Epithelial cell of proximal tubule (primary cell): ENCODE measurements around the gene ADAMTS3. TPM values are rescaled to one million over a fixed set of nuclear protein-coding genes. Genes with fewer than 3 reads are reported as not detected.

Experiments used
- DNase-seq: peaks from one replicate; pipeline ENCODE4 v3.0.0-alpha.2; 2011; ENCODE audit warnings: low read depth
- H3K4me3 ChIP-seq: 2 replicates; pipeline ENCODE4 v1.5.1; 2011; ENCODE audit warnings: low read depth, mild to moderate bottlenecking, low read length
- CTCF ChIP-seq: conservative IDR thresholded peaks from 2 replicates; pipeline ENCODE4 v1.5.1; 2012; ENCODE audit warnings: low read depth, mild to moderate bottlenecking, low read length
- total RNA-seq: library from RNA; depleted of rRNA; stranded (reverse); fragments of >200 nt; gene quantifications from 2 replicates; pipeline ENCODE4 v1.2.3, GENCODE V29; 2015

Gene ADAMTS3
- total RNA-seq, 1 donor from 2014 or later, result 4.7 TPM

- TF ChIP-seq CTCF, result no peak
- no peak for DNase-seq
- H3K4me3 ChIP-seq, result no peak overlapping the region
Observed at GRCh38 chr4:72486991-72487390, 82.0 kb downstream of the ADAMTS3 start.

GRCh38 chr4:72484981-72485380, 84.0 kb downstream of the ADAMTS3 start:
- no peak for TF ChIP-seq CTCF
- H3K4me3 ChIP-seq, result no peak overlapping the region
- no peak for DNase-seq

- DNase-seq, result no peak
- no peak overlapping the region for H3K4me3 ChIP-seq
- TF ChIP-seq CTCF, result no peak
Observed at GRCh38 chr4:72473434-72473900, 95.6 kb downstream of the ADAMTS3 start.

- no peak for TF ChIP-seq CTCF
- no peak for DNase-seq
- H3K4me3 ChIP-seq, result no peak overlapping the region
Observed at GRCh38 chr4:72471816-72472215, 97.2 kb downstream of the ADAMTS3 start.

GRCh38 chr4:72468904-72469502, 100.0 kb downstream of the ADAMTS3 start:
- H3K4me3 ChIP-seq, result no peak overlapping the region
- no peak for DNase-seq
- peak; percentile 52 for TF ChIP-seq CTCF

- no peak for TF ChIP-seq CTCF
- H3K4me3 ChIP-seq, result no peak overlapping the region
- DNase-seq, result no peak
Observed at GRCh38 chr4:72467633-72468032, 101.4 kb downstream of the ADAMTS3 start.

GRCh38 chr4:72463724-72464123, 105.3 kb downstream of the ADAMTS3 start:
- no peak overlapping the region for H3K4me3 ChIP-seq
- no peak for TF ChIP-seq CTCF
- DNase-seq, result no peak
